GM12873 (cell line): Measurements from ENCODE around the gene PLPP6.

ENCODE experiments used
- TF ChIP-seq, protein P1 (sequence below): IDR thresholded peaks from 2 replicates; pipeline ENCODE4 v1.5.1; 2012; ENCODE audit warnings: low read depth, mild to moderate bottlenecking, moderate library complexity, low read length, control low read depth; ENCODE audit not compliant: insufficient read depth; ENCODE audit errors: missing control alignments

Gene PLPP6

DNA sequence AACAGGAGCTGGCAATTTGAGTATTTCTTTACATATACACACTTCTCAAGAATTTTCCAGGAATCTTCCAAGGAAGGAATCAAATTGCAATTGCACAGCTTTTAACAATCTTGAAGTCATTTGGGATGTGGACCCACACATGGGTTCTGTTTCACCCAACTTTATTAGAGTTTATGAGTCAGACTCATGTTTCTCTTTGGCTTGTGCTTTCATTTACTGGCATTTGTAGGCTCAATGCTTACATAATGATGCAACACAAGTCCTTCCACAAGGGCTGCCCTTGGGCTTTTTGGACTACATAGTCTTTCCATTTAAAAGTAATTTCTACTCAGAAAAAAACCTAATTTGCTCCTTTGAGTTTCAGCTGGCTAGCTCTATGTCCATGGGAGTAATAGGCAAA, 12.7 kb downstream of the PLPP6 start:
- TF ChIP-seq, protein P1, sequence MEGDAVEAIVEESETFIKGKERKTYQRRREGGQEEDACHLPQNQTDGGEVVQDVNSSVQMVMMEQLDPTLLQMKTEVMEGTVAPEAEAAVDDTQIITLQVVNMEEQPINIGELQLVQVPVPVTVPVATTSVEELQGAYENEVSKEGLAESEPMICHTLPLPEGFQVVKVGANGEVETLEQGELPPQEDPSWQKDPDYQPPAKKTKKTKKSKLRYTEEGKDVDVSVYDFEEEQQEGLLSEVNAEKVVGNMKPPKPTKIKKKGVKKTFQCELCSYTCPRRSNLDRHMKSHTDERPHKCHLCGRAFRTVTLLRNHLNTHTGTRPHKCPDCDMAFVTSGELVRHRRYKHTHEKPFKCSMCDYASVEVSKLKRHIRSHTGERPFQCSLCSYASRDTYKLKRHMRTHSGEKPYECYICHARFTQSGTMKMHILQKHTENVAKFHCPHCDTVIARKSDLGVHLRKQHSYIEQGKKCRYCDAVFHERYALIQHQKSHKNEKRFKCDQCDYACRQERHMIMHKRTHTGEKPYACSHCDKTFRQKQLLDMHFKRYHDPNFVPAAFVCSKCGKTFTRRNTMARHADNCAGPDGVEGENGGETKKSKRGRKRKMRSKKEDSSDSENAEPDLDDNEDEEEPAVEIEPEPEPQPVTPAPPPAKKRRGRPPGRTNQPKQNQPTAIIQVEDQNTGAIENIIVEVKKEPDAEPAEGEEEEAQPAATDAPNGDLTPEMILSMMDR = no peak

DNA sequence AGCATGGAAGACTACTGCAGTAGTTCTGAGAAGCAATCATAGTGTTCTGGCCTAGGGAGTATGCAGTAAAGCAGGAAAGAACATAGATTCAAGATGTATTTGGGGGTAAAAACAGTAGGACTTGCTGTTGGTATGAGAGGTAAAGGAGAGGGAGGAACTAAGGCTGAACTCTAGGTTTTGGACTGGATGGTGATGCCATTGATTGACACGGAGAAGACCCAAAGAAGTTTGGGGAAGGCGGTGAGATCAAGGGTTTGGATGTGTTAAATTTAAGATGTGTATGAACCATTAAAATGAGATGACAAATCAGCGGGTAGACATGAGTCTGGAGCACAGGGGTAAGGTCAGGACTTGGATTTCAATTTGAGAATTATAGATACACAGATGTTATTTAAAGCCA, 15.3 kb downstream of the PLPP6 start:
- TF ChIP-seq, protein P1 = no peak

DNA sequence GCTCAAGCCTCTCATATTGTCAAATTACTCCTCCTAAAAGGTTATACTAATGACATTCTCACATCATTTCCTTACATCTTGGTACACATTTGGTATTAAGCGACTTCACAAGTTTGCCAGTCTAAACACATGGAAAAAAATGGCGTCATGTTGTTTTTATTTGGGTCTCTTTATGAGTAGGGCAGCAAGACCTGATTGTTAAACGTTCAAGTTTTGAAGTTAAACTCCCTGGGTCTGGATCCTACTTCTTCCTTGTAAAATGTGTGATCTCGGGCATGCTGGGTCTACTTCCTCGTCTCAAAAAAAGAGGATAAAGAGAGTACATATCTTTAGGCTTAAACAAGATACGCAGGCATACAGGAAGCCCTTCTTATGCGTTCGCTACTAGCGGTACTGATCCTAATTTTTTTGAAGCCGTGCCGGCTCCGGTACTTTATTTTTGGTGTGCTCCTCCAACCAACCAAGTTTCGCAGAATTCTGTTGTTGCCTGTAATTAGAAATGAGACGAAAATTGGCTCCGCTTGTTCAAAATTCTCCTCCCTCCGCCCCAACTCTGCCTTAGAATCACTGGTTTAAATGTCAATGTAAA, 16.7 kb downstream of the PLPP6 start:
- TF ChIP-seq, protein P1 = no peak

DNA sequence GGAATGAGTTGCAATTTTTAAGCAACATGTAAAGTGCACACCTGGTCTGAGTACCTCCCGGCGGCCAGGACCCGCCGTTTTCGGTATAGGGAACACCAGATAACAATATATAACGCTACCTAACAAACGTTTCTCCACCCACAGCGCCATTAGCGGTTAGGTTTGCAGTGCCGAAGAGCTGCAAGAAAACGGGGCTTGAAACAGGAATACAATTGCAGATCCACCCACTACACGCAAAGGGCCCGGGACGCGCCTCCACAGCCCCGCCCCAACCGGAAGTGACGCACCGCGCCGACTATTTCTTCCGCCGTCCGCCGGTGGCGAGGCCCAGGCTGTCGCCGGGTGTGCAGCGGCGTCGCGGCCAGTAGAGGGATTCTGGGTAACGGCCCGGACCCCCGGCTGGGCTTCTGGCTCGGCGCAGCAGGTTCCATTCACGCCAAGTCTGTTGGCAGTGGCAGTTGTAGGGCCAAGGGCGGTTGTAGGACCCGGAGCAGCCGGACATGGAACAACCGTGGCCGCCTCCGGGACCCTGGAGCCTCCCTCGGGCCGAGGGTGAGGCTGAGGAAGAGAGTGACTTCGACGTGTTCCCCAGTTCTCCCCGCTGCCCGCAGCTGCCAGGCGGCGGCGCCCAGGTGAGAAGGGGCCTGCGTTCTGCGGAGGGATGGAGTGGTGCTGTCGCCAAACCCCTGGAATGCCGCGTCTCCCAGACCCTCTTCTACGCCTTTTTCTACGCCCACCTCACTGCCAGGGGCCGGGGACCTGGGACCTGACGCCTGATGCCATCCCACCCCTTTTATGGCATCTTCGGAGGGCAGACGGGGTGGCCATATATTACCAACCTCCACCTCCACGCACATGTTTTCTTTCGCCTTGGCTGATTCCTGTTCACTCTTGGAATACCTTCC, 17.4 kb downstream of the PLPP6 start, which contains the start of gene CDC37L1:
TSS of gene CDC37L1 (plus strand) at position 302 of the 905 bp plus-strand sequence. CDS start at position 501, 199 bp downstream.
- TF ChIP-seq, protein P1 = peak; percentile 68

DNA sequence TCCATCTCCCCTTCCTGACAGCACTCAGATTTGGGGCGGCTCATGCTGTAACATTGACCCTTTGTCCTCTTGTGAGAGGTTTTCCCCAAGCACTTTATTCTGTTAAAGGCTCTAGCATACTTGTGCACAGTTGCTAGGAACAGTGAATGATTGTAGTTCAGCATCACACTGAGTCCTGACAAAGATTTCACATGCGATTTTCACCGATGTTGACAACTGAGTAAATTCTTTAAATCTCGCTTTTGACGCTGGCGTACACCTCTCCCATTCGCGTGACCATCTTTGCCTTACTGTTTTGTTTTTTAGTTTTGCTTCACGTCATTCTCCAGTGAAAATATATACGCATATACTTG, 18.1 kb downstream of the PLPP6 start:
- TF ChIP-seq, protein P1 = no peak

DNA sequence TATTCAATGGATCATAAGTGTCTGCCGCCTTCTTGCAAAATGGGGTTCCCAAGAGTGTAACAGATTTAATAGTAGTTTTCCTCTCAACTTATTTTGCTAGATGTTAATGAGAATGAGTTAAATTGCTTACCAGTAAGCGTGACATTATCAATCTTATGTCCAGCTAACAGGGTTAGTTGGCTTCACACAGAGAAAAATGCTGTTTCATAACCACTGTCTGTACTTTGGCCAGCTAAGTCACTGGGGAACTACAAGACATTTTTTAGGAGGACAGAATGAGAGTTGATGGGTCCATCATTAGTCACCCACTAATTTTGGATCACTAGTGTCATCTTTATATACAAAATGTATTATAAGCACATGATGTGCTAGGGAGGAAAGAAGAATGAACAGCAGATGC, 18.7 kb downstream of the PLPP6 start:
- TF ChIP-seq, protein P1 = no peak

DNA sequence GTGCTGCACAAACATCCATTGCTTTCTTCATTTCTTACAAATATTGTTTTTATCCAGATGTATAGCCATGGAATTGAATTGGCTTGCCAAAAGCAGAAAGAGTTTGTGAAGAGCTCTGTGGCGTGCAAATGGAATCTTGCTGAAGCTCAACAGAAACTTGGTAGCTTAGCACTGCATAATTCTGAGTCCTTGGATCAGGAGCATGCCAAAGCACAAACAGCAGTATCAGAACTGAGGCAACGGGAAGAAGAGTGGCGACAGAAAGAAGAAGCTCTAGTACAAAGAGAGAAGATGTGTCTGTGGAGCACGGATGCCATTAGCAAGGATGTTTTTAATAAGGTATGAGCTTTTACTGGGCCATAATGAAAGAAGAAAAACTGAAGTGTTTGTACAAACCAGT, 22.7 kb downstream of the PLPP6 start:
- TF ChIP-seq, protein P1 = no peak
